Activated B cell treated with CpG ODN at 0.5 μM for 24 hours (primary cell): ENCODE data around the gene AFDN. TPM values are rescaled to one million over a fixed set of nuclear protein-coding genes. Genes with fewer than 3 reads are reported as not detected.
"Not testable (repeated sequence)": the region's sequence is repeated elsewhere in the genome, so short reads cannot be mapped to it uniquely, and the experiment has no call there.

Experiments
- ATAC-seq: fragments of 200-7000 bp; cut with Tn5 transposase; one replicate; pipeline ENCODE4 v1.10.0; 2021; ENCODE audit warnings: low read depth, mild to moderate bottlenecking, moderate library complexity
- CTCF ChIA-PET: fragments of 350-600 bp; sonication (Branson Sonifier 250); formaldehyde crosslinking; loops from one replicate; lab custom pipeline; 2021; ENCODE audit warnings: antibody characterized with exemption; lab: Charles Lee
- POLR2A ChIA-PET: fragments of 350-600 bp; sonication (Branson Sonifier 250); formaldehyde crosslinking; loops from one replicate; lab custom pipeline; 2021; ENCODE audit warnings: antibody characterized with exemption; lab: Charles Lee
- DNase-seq: peaks from one replicate; pipeline ENCODE4 v3.0.0; 2022
- H3K27ac Mint-ChIP-seq: one replicate; pipeline ENCODE4 v1.8.0; 2020; ENCODE audit warnings: mixed read lengths
- H3K27me3 Mint-ChIP-seq: one replicate; pipeline ENCODE4 v1.8.0; 2021; ENCODE audit warnings: mixed read lengths
- H3K36me3 Mint-ChIP-seq: one replicate; pipeline ENCODE4 v1.8.0; 2021; ENCODE audit warnings: low read depth, mixed read lengths
- H3K4me1 Mint-ChIP-seq: one replicate; pipeline ENCODE4 v1.8.0; 2021; ENCODE audit warnings: mixed read lengths
- H3K4me3 Mint-ChIP-seq: one replicate; pipeline ENCODE4 v1.8.0; 2020; ENCODE audit warnings: mild to moderate bottlenecking, mixed read lengths
- H3K9me3 Mint-ChIP-seq: one replicate; pipeline ENCODE4 v1.8.0; 2020; ENCODE audit warnings: mixed read lengths
- CTCF ChIP-seq: fragments of 200-600 bp; IDR thresholded peaks from one replicate; pipeline ENCODE4 v1.8.0; 2022; ENCODE audit warnings: antibody characterized with exemption, mild to moderate bottlenecking
- intact Hi-C: fragments of 100-400 bp; cut with micrococcal nuclease; formaldehyde crosslinking; loops from one replicate; pipeline ENCODE4 v1.15.1; 2024
- total RNA-seq: library from RNA; stranded (reverse); gene quantifications from 2 replicates; pipeline ENCODE4 v1.2.3, GENCODE V29; 2022

AFDN gene
- total RNA-seq, 1 donor from 2014 or later, result 38.0 TPM

- intact Hi-C loops, result no loop called here
- Mint-ChIP-seq H3K27ac (no peak overlapping the region), H3K36me3 (peaks cover 19% of the 10 kb centered on the region), H3K9me3 (no peaks in the 10 kb centered on the region), H3K4me1 (no peaks in the 10 kb centered on the region), H3K27me3 (no peaks in the 10 kb centered on the region), H3K4me3 (no peak overlapping the region)
- DNase-seq (no peak), ATAC-seq (no peak)
- no peak for TF ChIP-seq CTCF
- CTCF ChIA-PET, result no interaction called here
- POLR2A ChIA-PET, result no interaction called here
Observed at GRCh38 chr6:167972193-167972592, 145.5 kb downstream of the AFDN start.

- ChIA-PET POLR2A (no interaction called here), CTCF (no interaction called here)
- TF ChIP-seq CTCF, result no peak
- H3K36me3 Mint-ChIP-seq, result peaks cover 11% of the 10 kb centered on the region
- no peak overlapping the region for H3K27ac Mint-ChIP-seq
- no peak overlapping the region for H3K4me3 Mint-ChIP-seq
- DNase-seq (no peak), ATAC-seq (no peak)
- H3K9me3 Mint-ChIP-seq, result no peaks in the 10 kb centered on the region
- H3K4me1 Mint-ChIP-seq, result no peaks in the 10 kb centered on the region
- intact Hi-C loops, result no loop called here
- H3K27me3 Mint-ChIP-seq, result no peaks in the 10 kb centered on the region
Observed at GRCh38 chr6:167973148-167973885, 146.6 kb downstream of the AFDN start.

- Mint-ChIP-seq H3K36me3 (peaks cover 4% of the 10 kb centered on the region), H3K9me3 (no peaks in the 10 kb centered on the region), H3K27ac (no peak overlapping the region), H3K4me3 (no peak overlapping the region), H3K27me3 (peaks cover under 1% of the 10 kb centered on the region), H3K4me1 (no peaks in the 10 kb centered on the region)
- POLR2A ChIA-PET, result no interaction called here
- TF ChIP-seq CTCF, result no peak
- CTCF ChIA-PET, result no interaction called here
- no peak for ATAC-seq
- intact Hi-C loops, result no loop called here
- no peak for DNase-seq
Observed at GRCh38 chr6:167974640-167975344, 148.1 kb downstream of the AFDN start.

GRCh38 chr6:167975458-167975857 is 148.7 kb downstream of the AFDN start:
- Mint-ChIP-seq H3K36me3 (peaks cover 2% of the 10 kb centered on the region), H3K27ac (no peak overlapping the region), H3K4me1 (no peaks in the 10 kb centered on the region), H3K27me3 (peaks cover 4% of the 10 kb centered on the region), H3K9me3 (no peaks in the 10 kb centered on the region), H3K4me3 (no peak overlapping the region)
- POLR2A ChIA-PET, result no interaction called here
- ATAC-seq (no peak), DNase-seq (no peak)
- intact Hi-C loops, result no loop called here
- CTCF ChIA-PET, result no interaction called here
- no peak for TF ChIP-seq CTCF

GRCh38 chr6:167976116-167976657 is 149.5 kb downstream of the AFDN start:
- H3K4me1 Mint-ChIP-seq, POLR2A ChIA-PET, ATAC-seq, H3K9me3 Mint-ChIP-seq, intact Hi-C loops, H3K27ac Mint-ChIP-seq, H3K4me3 Mint-ChIP-seq, H3K36me3 Mint-ChIP-seq, DNase-seq, H3K27me3 Mint-ChIP-seq, CTCF ChIA-PET: not testable (repeated sequence)
